Neutrophil (primary cell): ENCODE results near the gene MYRF.

Source experiments
- H3K27ac ChIP-seq: fragments of 200-600 bp; sonication (generic); 2 replicates; pipeline ENCODE4 v1.5.1; 2016; ENCODE audit warnings: mild to moderate bottlenecking, moderate library complexity
- H3K27me3 ChIP-seq: fragments of 200-600 bp; sonication (generic); 2 replicates; pipeline ENCODE4 v1.6.0; 2016; ENCODE audit warnings: mild to moderate bottlenecking
- H3K36me3 ChIP-seq: fragments of 200-600 bp; sonication (generic); 2 replicates; pipeline ENCODE4 v1.5.1; 2017
- H3K4me1 ChIP-seq, 2 experiments: fragments of 200-600 bp in 1 of 2; sonication (generic) in 1 of 2; 1 replicate in 1 of 2; 2 replicates in 1 of 2; pipeline versions ENCODE4 v1.5.1 to v1.6.1; 2013 to 2016; ENCODE audit warnings: low read depth in 1 of 2, low read length in 1 of 2, mild to moderate bottlenecking in 1 of 2, moderate library complexity in 1 of 2; ENCODE audit not compliant: control insufficient read depth in 1 of 2, insufficient read depth in 1 of 2
- H3K4me3 ChIP-seq, 2 experiments: fragments of 200-600 bp in 1 of 2; sonication (generic) in 1 of 2; 1 replicate in 1 of 2; 2 replicates in 1 of 2; pipeline ENCODE4 v1.5.1; 2013 to 2016; ENCODE audit warnings: low read depth in 1 of 2, low read length in 1 of 2, mild to moderate bottlenecking in 1 of 2, moderate library complexity in 1 of 2
- H3K9me3 ChIP-seq: fragments of 200-600 bp; sonication (generic); 2 replicates; pipeline ENCODE4 v1.5.1; 2016
- CTCF ChIP-seq: fragments of 200-600 bp; sonication (generic); IDR thresholded peaks from 2 replicates; pipeline ENCODE4 v1.5.1; 2016; ENCODE audit warnings: antibody characterized with exemption

The MYRF gene

GRCh38 chr11:61716478-61717285 lies 35.8 kb upstream of the MYRF start:
- TF ChIP-seq CTCF = no peak
- H3K4me3 ChIP-seq = no peak overlapping the region
- no peaks in the 10 kb centered on the region for H3K36me3 ChIP-seq
- no peaks in the 10 kb centered on the region for H3K9me3 ChIP-seq
- H3K27me3 ChIP-seq = no peaks in the 10 kb centered on the region
- H3K4me1 ChIP-seq = peaks cover 4 to 8% of the 10 kb centered on the region in 2 experiments
- H3K27ac ChIP-seq = no peak overlapping the region

- Histone ChIP-seq H3K4me3 (no peak overlapping the region), H3K27me3 (no peaks in the 10 kb centered on the region), H3K4me1 (peaks cover 4 to 8% of the 10 kb centered on the region in 2 experiments), H3K36me3 (no peaks in the 10 kb centered on the region), H3K9me3 (no peaks in the 10 kb centered on the region), H3K27ac (no peak overlapping the region)
- TF ChIP-seq CTCF = no peak
Observed at GRCh38 chr11:61717286-61718033, 35.0 kb upstream of the MYRF start.

GRCh38 chr11:61718046-61718531 lies 34.3 kb upstream of the MYRF start:
- no peak for TF ChIP-seq CTCF
- Histone ChIP-seq H3K36me3 (no peaks in the 10 kb centered on the region), H3K27me3 (no peaks in the 10 kb centered on the region), H3K4me3 (no peak overlapping the region), H3K4me1 (peaks cover 4 to 8% of the 10 kb centered on the region in 2 experiments), H3K9me3 (no peaks in the 10 kb centered on the region), H3K27ac (no peak overlapping the region)

- Histone ChIP-seq H3K27me3 (no peaks in the 10 kb centered on the region), H3K27ac (no peak overlapping the region), H3K9me3 (no peaks in the 10 kb centered on the region), H3K4me3 (no peak overlapping the region), H3K4me1 (peaks cover 0 to 5% of the 10 kb centered on the region in 2 experiments), H3K36me3 (no peaks in the 10 kb centered on the region)
- no peak for TF ChIP-seq CTCF
Observed at GRCh38 chr11:61718621-61719302, 33.7 kb upstream of the MYRF start.

GRCh38 chr11:61719978-61720377 lies 32.5 kb upstream of the MYRF start:
- no peaks in the 10 kb centered on the region for H3K4me1 ChIP-seq
- H3K9me3 ChIP-seq = no peaks in the 10 kb centered on the region
- TF ChIP-seq CTCF = no peak
- no peaks in the 10 kb centered on the region for H3K27me3 ChIP-seq
- H3K27ac ChIP-seq = no peak overlapping the region
- no peaks in the 10 kb centered on the region for H3K36me3 ChIP-seq
- no peak overlapping the region for H3K4me3 ChIP-seq
